ENCODE data around the gene RASSF7. TPM values are rescaled to one million over a fixed set of nuclear protein-coding genes. Genes with fewer than 3 reads are reported as not detected.

RASSF7 gene
- total RNA-seq, 1 donor from 2014 or later: 2.5 TPM

DNA sequence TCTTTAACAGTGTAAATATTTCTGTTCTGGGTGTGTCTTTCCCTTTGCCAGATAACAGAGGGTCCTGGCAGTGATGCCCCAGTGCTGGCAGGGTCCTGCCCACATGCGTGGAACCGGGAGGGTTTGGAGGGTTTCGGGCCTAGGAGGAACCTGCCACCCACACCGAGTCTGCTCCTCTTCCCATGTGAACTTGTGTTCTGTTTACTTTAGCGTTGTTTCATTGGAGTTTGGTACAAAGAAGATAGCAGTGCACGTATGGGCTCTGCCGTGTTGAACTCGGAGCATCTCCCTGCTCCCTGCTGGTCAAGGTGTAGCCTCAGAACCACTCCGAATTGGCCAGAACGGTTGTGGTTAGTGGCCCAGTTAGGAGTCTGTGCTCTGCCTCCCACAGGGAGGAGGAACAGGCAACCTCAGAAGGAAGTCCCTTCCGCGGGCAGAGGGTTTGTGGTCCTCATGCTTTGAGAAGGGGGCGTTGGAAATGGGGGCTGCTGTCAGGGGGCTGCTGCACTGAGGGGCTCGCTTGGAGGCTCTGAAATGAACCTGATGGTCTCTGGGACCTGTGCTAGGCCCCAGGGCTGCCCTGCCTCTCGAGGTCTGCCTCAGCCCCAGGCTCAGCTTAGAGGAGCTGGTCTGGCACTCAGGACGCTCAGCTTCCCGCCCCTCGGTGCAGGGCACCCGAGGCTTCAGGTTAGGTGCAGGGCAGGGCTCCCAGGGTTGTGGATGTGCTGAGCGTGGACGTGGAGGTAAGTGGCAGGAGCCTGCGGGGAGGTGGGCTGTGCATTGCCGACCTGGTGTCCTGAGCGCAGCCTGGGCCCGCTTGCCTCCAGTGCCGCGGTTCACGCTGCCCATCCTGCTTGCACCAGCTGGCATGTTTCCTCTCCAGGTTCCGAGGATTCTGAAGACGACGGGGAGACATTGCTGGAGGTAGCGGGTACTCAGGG, 25.9 kb downstream of the RASSF7 start:
- no peak for DNase-seq

DNA sequence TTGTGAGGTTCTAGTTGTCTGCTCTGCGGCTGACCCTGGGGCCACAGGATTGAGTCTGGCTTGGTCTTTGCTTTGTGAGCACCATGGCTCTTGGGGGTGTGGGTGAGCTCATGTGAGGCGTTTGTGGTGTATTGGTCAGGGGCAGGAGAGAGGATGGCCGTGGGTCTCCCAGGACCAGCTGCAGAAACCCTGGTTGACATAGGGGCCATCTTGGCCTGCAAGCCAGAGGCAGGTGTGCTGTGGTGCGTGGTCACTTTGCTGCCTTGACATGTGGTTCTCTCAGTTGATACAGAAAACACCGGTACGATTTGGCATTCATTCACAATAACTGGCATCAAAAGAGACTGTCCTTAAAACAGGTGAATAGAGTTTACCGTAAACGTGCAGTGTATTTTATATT, 26.8 kb downstream of the RASSF7 start:
- no peak for DNase-seq

DNA sequence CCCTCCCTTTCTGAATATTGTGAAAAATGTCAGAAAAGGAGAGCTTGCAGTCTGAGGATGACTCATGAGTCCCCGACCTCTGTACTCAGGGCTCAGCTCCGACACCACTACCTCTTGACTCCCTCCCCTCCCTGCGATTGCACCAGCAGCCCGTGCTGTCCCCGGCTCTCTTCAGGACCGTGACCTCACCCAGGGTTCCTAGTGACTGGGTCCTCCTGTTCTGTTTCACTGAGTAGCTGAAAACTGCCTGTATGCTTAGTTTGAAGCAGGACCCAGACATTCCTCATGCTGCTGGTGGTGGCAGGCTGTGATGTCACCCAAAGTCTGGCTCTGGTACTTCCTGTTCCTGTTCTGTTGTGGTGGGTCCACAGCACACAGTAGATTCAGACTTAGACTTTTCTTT, 27.2 kb downstream of the RASSF7 start:
- DNase-seq: no peak

DNA sequence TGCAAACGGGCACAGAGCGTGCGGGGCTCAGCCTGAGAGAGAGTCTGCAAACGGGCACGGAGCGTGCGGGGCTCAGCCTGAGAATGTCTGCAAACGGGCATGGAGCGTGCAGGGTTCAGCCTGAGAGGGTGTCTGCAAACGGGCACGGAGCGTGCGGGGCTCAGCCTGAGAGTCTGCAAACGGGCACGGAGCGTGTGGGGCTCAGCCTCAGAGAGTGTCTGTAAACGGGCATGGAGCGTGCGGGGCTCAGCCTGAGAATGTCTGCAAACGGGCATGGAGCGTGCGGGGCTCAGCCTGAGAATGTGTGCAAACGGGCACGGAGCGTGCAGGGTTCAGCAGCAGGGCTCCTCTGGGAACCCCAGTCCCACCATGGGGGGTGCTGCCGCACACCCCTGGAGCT, 29.0 kb downstream of the RASSF7 start:
- no peak for DNase-seq

DNA sequence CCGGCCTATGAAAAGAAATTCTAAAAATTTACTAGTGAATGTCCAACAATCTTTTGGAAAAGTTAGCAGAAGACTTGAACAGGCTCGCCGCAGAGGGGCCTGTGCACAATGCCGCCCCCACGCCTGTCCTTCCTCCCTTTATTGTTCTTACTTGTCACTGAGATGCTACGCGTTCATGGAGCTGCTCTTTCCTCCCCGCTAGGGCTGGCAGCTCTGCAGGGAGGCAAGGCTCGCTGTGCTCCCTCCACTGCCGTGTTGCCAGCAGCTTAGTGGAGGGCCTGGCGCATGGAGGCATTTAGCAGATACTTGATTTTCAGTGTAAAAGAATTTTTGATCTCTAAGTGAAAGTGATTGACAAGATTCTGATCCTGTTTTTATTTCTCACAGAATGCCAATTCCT, 30.2 kb downstream of the RASSF7 start:
- no peak for DNase-seq

DNA sequence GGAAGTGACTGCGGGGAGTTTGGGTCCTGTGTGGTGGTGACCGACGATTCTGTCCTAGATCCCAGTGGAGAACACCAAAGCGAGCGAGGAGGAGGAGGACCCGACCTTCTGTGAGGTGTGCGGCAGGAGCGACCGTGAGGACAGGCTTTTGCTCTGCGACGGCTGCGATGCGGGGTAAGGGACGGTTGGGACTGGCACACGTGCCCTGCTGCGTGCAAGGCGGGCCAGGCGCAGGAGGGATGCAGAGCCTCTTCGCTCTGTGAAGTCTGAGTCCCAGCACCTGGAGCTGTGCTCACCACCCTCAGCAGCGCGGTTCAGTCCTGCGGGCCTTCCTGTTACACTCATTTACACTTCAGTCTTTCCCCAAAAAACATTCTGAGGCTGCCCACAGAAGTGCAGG, 31.7 kb downstream of the RASSF7 start:
- DNase-seq: no peak

DNA sequence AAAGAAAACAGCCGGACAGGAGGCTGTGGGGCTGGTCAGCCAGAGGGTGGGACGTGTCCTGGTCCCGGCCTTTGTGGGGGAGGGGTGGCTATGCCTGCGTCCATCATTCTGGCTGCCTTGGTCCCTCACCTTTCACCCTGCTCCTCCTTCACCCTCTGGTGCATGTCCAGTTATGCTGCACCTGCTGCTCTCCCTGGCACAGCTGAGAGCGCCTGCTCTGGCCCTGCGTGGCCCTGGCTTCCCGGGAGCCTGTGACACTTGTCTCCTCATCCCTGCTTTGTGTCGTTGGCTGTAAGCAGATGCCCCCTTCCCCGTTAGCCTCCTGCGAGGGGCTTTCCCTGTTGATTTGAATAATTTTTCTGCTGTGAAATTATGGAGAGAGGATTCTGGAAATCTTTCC, 32.1 kb downstream of the RASSF7 start:
- no peak for DNase-seq

DNA sequence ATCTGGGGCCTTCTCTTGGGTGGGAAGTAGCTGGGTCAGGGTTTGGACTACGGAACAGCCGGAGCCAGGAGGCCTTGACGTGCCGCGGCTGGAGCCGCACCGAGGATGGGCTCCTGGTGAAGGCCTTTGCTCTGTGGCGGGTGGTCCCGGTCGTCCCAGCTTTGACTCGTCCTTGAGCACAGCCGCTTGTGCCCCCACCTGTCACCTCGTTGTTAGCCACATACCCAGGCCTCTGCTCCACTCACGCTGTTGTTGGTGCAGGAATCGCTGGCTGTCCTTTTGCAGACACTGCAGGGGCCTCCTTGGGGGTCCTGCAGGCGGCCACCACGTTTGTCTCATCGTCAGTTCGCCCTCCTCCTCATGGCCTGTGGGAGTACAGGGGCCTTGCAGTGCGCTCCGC, 32.6 kb downstream of the RASSF7 start:
- no peak for DNase-seq

DNA sequence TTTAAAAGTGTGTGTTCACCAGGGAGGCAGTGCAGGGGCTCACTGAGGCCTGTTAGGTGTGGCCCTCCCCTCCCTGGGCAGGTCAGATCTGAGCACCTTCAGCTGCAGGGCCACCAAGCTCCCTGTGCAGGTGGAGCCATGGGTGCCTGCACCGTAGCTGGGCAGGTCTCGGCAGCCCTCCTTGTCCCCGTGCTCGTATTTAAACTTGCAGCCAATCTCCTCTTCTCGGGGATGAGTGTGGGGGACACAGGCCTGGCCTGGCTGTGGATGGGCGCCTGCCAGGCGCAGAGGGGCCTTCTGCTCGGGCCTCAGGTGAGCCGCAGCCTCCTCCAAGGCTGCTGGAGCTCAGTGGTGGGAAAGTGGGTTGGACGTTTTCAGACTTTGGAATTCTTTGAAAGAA, 34.6 kb downstream of the RASSF7 start:
- DNase-seq: no peak

DNA sequence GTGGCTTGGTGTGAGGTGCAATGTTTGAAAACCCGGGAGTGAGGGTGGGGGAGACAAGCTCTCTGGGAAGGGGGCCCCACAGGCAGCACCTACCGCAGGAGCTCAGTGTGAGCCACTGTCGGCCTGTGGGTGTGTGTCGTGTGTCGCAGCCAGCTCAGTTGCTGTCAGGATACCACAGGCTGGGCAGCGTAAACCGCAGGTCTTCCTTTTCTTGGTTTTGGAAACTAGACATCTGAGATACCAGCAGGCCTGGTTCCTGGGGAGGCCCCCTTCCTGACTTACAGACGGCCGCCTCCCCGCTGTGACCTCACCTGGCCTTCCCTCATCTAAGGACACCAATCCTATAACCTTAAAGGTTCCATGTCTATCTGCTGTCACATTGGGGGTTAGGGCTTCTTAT, 35.6 kb downstream of the RASSF7 start:
- DNase-seq: no peak

DNA sequence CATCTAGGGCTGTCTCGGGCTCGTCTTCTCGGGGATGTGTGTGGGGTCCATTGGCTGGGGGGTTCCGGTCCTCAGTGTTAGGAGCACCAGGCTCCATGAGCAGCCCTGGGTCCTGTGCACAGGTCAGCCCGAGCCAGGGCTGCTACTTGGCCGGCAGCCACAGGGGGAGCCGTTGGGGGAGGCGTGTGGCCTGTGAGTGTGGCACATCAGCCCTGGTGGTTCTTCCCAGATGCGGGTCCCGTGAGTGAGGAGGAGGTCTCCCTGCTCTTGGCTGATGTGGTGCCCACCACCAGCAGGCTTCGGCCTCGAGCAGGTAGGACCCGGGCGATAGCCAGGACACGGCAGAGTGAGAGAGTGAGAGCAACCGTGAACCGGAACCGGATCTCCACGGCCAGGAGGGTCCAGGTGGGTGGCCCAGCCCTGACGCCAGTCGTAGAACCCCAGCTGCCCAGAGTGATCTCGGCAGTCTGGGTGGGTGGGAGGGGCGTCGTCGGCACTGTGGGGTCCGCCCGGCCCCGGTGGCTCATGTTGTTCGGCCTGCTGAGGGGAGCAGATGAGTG, 36.5 kb downstream of the RASSF7 start:
- no peak for DNase-seq

DNA sequence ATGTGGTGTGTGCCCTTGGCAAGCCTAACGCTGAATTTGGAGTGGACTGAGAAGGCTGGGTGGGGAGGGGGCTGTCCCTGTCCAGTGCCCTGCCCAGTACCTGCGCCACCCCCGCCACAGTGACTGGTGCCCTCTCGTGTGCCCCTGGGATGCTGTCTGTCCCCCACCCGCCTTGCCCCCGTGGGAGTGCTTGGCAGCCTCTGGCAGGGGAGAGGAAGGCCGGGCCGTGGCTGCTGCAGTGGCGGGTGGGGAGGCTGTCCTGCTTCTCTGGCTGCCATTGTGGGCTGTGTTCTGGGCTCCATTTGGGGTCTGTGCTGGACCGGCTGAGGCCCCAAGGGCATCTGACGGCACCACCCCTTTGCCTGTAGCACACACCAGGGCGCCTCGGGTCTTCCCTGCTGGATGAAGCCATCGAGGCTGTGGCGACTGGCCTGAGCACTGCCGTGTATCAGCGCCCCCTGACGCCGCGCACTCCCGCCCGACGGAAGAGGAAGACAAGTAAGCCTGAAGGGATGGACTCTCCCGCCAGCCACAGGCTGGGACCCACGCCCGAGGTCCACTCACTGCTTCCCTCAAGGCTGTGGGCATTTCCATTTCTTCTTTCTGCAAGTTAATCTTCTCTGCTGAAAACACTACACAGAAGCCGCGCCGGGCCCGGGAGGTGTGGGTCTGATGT, 37.4 kb downstream of the RASSF7 start:
- DNase-seq: no peak

DNA sequence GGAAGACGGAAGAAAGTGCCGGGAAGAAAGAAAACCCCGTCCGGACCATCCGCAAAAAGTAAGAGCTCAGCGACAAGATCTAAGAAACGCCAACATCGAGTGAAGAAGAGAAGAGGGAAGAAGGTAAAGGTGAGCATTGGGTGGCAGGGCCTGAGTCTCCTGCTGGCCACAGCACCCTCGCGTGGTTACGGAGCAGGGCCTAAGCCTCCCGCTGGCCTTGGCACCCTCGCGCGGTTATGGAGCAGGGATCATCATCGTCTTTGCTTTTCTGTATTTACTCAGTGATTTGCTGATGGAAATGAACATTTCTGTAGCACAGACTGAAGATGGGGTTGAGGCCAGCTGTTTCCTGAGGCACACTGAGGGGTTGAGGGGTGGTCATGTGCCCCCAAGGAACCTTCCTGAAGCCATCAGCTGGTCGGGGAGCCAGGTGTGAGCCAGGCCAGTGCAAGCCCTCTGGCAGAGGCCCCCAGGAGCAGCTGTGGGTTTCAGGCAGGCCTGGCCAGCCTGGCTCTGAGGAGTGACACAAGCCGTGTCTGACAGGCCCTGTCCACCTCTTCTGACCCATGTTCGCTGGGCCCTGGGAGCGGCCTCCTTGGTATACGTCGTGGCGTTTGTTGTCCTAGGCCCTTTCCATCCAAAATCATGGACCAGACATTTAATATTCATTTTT, 40.9 kb downstream of the RASSF7 start:
- no peak for DNase-seq

DNA sequence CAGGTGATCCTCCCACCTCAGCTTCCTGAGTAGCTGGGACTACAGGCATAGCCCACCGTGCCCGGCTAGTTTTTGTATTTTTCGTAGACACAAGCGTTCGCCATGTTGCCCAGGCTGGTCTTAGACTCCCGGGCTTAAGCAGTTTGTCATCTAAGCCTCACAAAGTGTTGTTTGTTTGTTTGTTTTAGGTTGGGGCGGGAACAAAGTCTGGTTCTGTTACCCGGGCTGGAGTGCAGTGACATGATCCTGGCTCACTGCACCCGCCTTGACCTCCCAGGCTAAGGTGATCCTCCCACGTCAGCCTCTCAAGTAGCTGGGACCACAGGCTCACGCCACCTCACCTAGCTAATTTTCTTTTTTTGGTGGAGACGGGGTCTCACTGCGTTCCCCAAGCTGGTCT, 42.4 kb downstream of the RASSF7 start:
- no peak for DNase-seq

DNA sequence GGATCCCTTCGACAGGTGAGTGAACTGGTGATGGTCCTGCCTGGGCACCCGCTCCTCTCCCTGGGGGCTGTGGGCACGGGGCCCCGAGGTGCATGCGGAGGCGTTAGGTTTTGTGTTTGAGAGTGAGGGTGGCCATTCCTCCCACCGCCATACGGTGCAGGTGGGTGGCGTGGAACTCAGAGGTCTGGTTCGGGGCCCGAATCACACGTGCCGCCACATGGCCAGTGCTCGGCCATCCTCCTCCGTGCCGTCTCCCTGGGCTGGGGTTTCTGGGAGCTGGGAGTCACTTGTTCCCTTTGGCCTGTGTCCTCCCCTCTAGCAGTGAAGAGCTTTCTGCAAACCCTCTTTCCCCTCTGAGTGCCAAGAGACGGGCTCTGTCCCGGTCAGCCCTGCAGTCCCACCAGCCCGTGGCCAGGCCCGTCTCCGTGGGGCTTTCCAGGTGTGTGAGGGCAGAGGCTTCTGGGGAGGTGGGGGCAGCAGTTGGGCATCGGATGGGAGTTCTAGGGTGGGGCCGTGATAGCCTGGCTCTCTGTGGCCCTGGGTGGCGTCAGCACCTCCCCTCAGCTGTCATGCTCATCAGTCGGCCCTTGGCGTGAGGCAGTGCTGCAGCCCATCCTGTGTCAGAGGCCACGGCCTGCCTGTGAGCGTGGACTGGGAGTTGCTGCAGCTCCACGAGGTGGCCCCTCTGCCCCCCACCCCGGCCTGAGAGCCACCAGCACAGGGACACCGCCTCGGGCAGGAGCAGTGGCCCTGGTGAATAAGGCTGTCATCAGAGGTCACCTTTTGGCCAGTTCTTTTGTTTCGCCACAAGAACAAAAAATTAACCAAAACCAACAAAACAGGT, 44.7 kb downstream of the RASSF7 start:
- DNase-seq: no peak

DNA sequence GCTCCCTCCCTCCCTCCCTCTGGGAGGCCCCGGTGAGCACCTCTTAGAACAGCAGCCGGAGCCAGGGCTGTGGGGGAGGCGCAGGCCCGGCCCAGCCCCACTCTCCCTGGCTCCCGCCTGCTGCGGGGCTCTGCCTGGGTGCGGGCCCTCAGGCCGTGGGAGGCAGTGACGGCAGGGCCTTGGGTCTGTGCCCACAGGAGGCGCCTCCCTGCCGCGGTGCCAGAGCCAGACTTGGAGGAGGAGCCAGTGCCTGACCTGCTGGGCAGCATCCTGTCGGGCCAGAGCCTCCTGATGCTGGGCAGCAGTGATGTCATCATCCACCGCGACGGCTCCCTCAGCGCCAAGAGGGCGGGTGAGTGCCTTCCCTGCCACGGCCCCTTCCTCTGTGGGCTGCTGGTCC, 45.5 kb downstream of the RASSF7 start:
- peak; percentile 25 for DNase-seq

DNA sequence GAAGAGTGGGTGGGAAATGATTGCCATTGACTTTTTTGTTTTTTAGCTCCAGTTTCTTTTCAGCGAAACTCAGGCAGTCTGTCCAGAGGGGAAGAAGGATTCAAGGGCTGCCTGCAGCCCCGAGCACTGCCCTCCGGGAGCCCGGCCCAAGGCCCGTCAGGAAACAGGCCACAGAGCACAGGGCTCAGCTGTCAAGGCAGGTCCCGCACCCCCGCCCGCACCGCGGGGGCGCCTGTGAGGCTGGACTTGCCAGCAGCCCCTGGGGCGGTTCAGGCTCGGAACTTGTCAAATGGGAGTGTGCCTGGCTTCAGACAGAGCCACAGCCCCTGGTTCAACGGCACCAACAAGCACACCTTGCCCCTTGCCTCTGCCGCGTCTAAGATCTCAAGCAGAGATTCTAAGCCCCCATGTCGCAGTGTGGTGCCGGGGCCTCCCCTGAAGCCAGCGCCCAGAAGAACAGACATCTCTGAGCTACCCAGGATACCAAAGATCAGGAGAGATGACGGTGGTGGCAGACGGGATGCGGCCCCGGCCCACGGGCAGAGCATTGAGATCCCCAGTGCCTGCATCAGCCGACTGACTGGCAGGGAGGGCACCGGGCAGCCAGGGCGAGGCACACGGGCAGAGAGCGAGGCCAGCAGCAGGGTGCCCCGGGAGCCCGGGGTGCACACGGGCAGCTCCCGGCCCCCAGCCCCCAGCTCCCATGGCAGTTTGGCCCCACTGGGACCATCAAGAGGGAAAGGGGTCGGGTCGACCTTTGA, 46.4 kb downstream of the RASSF7 start:
- DNase-seq: no peak

DNA sequence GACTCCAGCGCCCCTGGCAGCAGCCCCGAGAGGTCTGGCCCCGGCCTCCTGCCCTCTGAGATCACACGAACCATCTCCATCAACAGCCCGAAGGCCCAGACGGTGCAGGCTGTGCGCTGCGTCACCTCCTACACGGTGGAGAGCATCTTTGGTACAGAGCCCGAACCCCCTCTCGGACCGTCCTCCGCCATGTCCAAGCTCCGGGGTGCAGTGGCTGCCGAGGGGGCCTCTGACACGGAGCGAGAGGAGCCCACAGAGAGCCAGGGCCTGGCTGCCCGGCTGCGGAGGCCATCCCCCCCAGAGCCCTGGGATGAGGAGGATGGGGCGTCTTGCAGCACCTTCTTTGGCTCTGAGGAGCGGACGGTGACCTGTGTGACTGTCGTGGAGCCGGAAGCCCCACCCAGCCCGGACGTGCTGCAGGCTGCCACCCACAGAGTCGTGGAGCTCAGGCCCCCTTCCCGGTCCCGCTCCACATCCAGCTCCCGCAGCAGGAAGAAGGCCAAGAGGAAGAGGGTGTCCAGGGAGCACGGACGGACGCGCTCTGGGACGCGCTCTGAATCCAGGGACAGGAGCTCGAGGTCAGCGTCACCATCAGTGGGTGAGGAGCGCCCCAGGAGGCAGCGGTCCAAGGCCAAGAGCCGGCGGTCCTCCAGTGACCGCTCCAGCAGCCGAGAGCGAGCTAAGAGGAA, 47.3 kb downstream of the RASSF7 start:
- DNase-seq: no peak

DNA sequence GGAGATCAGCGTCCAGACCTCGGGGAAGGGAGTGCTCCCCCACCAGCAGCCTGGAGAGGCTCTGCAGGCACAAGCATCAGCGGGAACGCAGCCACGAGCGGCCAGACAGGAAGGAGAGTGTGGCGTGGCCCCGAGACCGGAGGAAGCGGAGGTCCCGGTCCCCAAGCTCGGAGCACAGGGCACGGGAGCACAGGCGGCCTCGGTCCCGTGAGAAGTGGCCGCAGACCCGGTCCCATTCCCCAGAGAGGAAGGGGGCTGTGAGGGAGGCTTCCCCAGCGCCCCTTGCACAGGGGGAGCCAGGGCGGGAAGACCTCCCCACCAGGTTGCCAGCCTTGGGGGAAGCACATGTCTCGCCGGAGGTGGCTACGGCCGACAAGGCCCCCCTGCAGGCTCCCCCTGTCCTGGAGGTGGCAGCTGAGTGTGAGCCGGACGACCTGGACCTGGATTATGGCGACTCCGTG, 48.1 kb downstream of the RASSF7 start:
- DNase-seq: no peak

DNA sequence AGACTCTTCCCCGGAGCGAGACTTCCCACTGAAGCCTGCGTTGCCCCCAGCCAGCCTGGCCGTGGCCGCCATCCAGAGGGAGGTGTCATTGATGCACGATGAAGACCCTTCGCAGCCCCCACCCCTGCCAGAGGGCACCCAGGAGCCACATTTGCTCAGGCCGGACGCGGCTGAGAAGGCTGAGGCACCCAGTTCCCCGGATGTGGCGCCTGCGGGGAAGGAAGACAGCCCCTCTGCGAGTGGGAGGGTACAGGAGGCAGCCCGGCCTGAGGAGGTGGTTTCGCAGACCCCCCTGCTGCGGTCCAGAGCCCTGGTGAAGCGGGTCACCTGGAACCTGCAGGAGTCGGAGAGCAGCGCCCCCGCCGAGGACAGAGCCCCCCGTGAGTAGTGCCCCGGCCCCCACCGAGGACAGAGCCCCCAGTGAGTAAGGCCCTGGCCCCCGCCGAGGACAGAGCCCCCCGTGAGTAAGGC, 48.6 kb downstream of the RASSF7 start:
- DNase-seq: no peak

All from occipital lobe (tissue), 2 donors.